AG09319 (cell line): ENCODE results near the gene TNFAIP8L1.

ENCODE experiments used
- DNase-seq: peaks from one replicate; pipeline ENCODE4 v3.0.0-alpha.2; 2010; ENCODE audit warnings: low read depth; ENCODE audit errors: extremely low read depth
- TF ChIP-seq, protein P1 (sequence below): IDR thresholded peaks from 2 replicates; pipeline ENCODE4 v1.5.1; 2011; ENCODE audit warnings: low read depth, mild to moderate bottlenecking, inconsistent platforms, low read length, moderate library complexity

TNFAIP8L1 gene

DNA sequence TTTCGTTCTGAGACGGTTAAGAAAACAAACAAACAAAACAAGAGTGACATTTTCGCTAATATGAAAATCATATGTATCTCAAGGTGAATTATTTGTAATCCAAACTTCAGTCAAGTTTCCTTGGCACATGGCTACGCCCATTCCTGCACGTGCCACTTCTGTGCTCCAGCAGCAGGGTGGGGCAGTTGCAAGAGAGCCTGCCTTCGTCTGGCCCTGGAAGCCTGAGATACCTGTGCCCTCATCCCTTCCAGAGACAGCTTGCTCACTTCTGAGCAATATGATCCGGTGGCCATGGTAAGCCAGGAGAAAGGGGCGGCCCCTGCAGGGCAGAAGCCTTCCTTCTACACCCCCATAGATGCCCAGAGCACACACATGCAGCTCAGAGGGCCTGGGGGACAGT is 62.2 kb downstream of the TNFAIP8L1 start:
- no peak for DNase-seq
- TF ChIP-seq, protein P1, sequence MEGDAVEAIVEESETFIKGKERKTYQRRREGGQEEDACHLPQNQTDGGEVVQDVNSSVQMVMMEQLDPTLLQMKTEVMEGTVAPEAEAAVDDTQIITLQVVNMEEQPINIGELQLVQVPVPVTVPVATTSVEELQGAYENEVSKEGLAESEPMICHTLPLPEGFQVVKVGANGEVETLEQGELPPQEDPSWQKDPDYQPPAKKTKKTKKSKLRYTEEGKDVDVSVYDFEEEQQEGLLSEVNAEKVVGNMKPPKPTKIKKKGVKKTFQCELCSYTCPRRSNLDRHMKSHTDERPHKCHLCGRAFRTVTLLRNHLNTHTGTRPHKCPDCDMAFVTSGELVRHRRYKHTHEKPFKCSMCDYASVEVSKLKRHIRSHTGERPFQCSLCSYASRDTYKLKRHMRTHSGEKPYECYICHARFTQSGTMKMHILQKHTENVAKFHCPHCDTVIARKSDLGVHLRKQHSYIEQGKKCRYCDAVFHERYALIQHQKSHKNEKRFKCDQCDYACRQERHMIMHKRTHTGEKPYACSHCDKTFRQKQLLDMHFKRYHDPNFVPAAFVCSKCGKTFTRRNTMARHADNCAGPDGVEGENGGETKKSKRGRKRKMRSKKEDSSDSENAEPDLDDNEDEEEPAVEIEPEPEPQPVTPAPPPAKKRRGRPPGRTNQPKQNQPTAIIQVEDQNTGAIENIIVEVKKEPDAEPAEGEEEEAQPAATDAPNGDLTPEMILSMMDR, result no peak

DNA sequence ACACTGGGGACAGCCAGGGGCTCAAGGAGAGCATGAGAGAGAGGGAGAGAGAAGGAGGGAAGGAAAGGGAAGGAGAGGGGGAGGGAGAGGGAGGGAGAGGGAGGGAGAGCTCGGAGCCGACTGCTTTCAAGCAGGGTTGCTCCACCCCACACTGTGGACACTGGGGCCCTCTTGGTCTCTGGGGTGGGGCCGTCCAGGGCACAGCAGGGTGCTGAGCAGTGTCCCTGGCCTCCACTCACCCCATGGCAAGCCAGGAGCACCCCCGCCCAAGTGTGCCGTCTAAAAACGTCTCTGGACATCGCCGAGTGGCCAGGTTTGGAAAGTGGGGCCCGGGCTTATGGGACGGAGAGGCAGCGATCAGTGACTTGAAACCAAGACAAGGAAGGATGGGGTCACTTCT is 63.4 kb downstream of the TNFAIP8L1 start:
- DNase-seq, result no peak
- TF ChIP-seq, protein P1, result no peak

- DNase-seq, result no peak
- TF ChIP-seq, protein P1, result no peak
Measured at GRCh38 chr19:4703671-4704316, 64.5 kb downstream of the TNFAIP8L1 start.

- TF ChIP-seq, protein P1, result no peak
- DNase-seq, result no peak
Measured at GRCh38 chr19:4704317-4704673, 65.0 kb downstream of the TNFAIP8L1 start.
